ENCODE measurements around the gene MST1.

- no peak for TF ChIP-seq CTCF (conservative IDR thresholded peaks at IDR 0.05; ENCODE audit: low read depth, low read length)
- no peak for TF ChIP-seq POLR2A (IDR thresholded peaks at IDR 0.05; ENCODE audit: low read depth, low read length)
- no peak for TF ChIP-seq USF2 (IDR thresholded peaks at IDR 0.05; ENCODE audit: low read depth, low read length)
- TF ChIP-seq RAD21 (IDR thresholded peaks at IDR 0.05; ENCODE audit: low read length) = no peak
- no peak for TF ChIP-seq RCOR1 (IDR thresholded peaks at IDR 0.05; ENCODE audit: insufficient replicate concordance, low read length)
- TF ChIP-seq MXI1 (IDR thresholded peaks at IDR 0.05; ENCODE audit: borderline replicate concordance, low read depth, low read length) = no peak
- no peak for TF ChIP-seq RFX5 (IDR thresholded peaks at IDR 0.05; ENCODE audit: low read depth, low read length)
- TF ChIP-seq MAZ (IDR thresholded peaks at IDR 0.05; ENCODE audit: borderline replicate concordance, low read depth, low read length) = no peak
These were observed 26.9 kb upstream of the MST1 start for GRCh38 chr3:49716169-49716568.
